ENCODE measurements around the gene THBS3.
"Not testable (repeated sequence)": the region's sequence is repeated elsewhere in the genome, so short reads cannot be mapped to it uniquely, and the experiment has no call there.

THBS3 gene

GRCh38 chr1:155250633-155251449, 43.1 kb upstream of the THBS3 start:
- FAIRE-seq, result peak; percentile 94
- no peak for TF ChIP-seq TAF1 (IDR thresholded peaks at IDR 0.05; ENCODE audit: low read depth, low read length)
- peak; percentile 48; the same call in 1 of the 2 replicates for TF ChIP-seq POU2F2 (IDR thresholded peaks at IDR 0.05; ENCODE audit: low read depth, low read length)
- TF ChIP-seq POLR2AphosphoS5 (IDR thresholded peaks at IDR 0.05; ENCODE audit: low read depth, low read length), result no peak
- peak; percentile 96 for TF ChIP-seq SPI1 (IDR thresholded peaks at IDR 0.05; ENCODE audit: low read depth, low read length)
- DNase-seq (ENCODE audit: insufficient read length, low spot score), result peak; percentile 98

- TF ChIP-seq POLR2A (IDR thresholded peaks at IDR 0.05; ENCODE audit: low read depth, low read length) (no peak), SPI1 (IDR thresholded peaks at IDR 0.05; ENCODE audit: low read depth, low read length) (no peak), POU2F2 (IDR thresholded peaks at IDR 0.05; ENCODE audit: low read depth, low read length) (no peak), TAF1 (IDR thresholded peaks at IDR 0.05; ENCODE audit: low read depth, low read length) (no peak), POLR2AphosphoS5 (IDR thresholded peaks at IDR 0.05; ENCODE audit: low read depth, low read length) (no peak), PAX5 (IDR thresholded peaks at IDR 0.05; ENCODE audit: insufficient read depth, low read length, severe bottlenecking) (no peak)
- DNase-seq (ENCODE audit: insufficient read length, low spot score) (no peak), FAIRE-seq (no peak)
Observed at GRCh38 chr1:155250246-155250632, 42.5 kb upstream of the THBS3 start.

GRCh38 chr1:155247667-155248553, 40.2 kb upstream of the THBS3 start:
- FAIRE-seq (no peak), DNase-seq (ENCODE audit: insufficient read length, low spot score) (no peak)
- TF ChIP-seq POLR2AphosphoS5 (IDR thresholded peaks at IDR 0.05; ENCODE audit: low read depth, low read length) (no peak), SPI1 (IDR thresholded peaks at IDR 0.05; ENCODE audit: low read depth, low read length) (no peak), POLR2A (IDR thresholded peaks at IDR 0.05; ENCODE audit: low read depth, low read length) (no peak), POU2F2 (IDR thresholded peaks at IDR 0.05; ENCODE audit: low read depth, low read length) (no peak)

- not testable (repeated sequence) for DNase-seq (ENCODE audit: insufficient read length, low spot score); FAIRE-seq
Observed at GRCh38 chr1:155246796-155247195, 39.1 kb upstream of the THBS3 start.

- TF ChIP-seq POU2F2 (IDR thresholded peaks at IDR 0.05; ENCODE audit: low read depth, low read length), result 0 out of 2 replicates have a peak, but pooled peaks have one; percentile 24
- no peak for TF ChIP-seq PAX5 (IDR thresholded peaks at IDR 0.05; ENCODE audit: insufficient read depth, low read length, severe bottlenecking)
- no peak for TF ChIP-seq SPI1 (IDR thresholded peaks at IDR 0.05; ENCODE audit: low read depth, low read length)
- TF ChIP-seq TAF1 (IDR thresholded peaks at IDR 0.05; ENCODE audit: low read depth, low read length), result no peak
- no peak for TF ChIP-seq POLR2A (IDR thresholded peaks at IDR 0.05; ENCODE audit: low read depth, low read length)
- TF ChIP-seq POLR2AphosphoS5 (IDR thresholded peaks at IDR 0.05; ENCODE audit: low read depth, low read length), result no peak
- DNase-seq (ENCODE audit: insufficient read length, low spot score) (no peak), FAIRE-seq (no peak)
Observed at GRCh38 chr1:155245163-155245524, 37.4 kb upstream of the THBS3 start.

- FAIRE-seq (peak; percentile 31), DNase-seq (ENCODE audit: insufficient read length, low spot score) (peak; percentile 91)
- TF ChIP-seq TAF1 (IDR thresholded peaks at IDR 0.05; ENCODE audit: low read depth, low read length), result peak; percentile 80; the same call in 1 of the 2 replicates
- TF ChIP-seq POLR2AphosphoS5 (IDR thresholded peaks at IDR 0.05; ENCODE audit: low read depth, low read length), result peak; percentile 94
- peak; percentile 93 for TF ChIP-seq POU2F2 (IDR thresholded peaks at IDR 0.05; ENCODE audit: low read depth, low read length)
- TF ChIP-seq POLR2A (IDR thresholded peaks at IDR 0.05; ENCODE audit: low read depth, low read length), result peak; percentile 92
- peak; percentile 99 for TF ChIP-seq PAX5 (IDR thresholded peaks at IDR 0.05; ENCODE audit: insufficient read depth, low read length, severe bottlenecking)
- TF ChIP-seq SPI1 (IDR thresholded peaks at IDR 0.05; ENCODE audit: low read depth, low read length), result no peak
Observed at GRCh38 chr1:155244368-155245162, 36.9 kb upstream of the THBS3 start.

- DNase-seq (ENCODE audit: insufficient read length, low spot score) (no peak), FAIRE-seq (no peak)
- TF ChIP-seq SPI1 (IDR thresholded peaks at IDR 0.05; ENCODE audit: low read depth, low read length) (no peak), POLR2A (IDR thresholded peaks at IDR 0.05; ENCODE audit: low read depth, low read length) (no peak), POLR2AphosphoS5 (IDR thresholded peaks at IDR 0.05; ENCODE audit: low read depth, low read length) (no peak), POU2F2 (IDR thresholded peaks at IDR 0.05; ENCODE audit: low read depth, low read length) (no peak), PAX5 (IDR thresholded peaks at IDR 0.05; ENCODE audit: insufficient read depth, low read length, severe bottlenecking) (no peak), TAF1 (IDR thresholded peaks at IDR 0.05; ENCODE audit: low read depth, low read length) (no peak)
Observed at GRCh38 chr1:155242805-155243358, 35.2 kb upstream of the THBS3 start.

GRCh38 chr1:155241841-155242264, 34.2 kb upstream of the THBS3 start:
- DNase-seq (ENCODE audit: insufficient read length, low spot score) (no peak), FAIRE-seq (no peak)
- TF ChIP-seq POLR2AphosphoS5 (IDR thresholded peaks at IDR 0.05; ENCODE audit: low read depth, low read length), result no peak
- TF ChIP-seq SPI1 (IDR thresholded peaks at IDR 0.05; ENCODE audit: low read depth, low read length), result no peak
- TF ChIP-seq POLR2A (IDR thresholded peaks at IDR 0.05; ENCODE audit: low read depth, low read length), result no peak
- TF ChIP-seq PAX5 (IDR thresholded peaks at IDR 0.05; ENCODE audit: insufficient read depth, low read length, severe bottlenecking), result no peak
- TF ChIP-seq TAF1 (IDR thresholded peaks at IDR 0.05; ENCODE audit: low read depth, low read length), result no peak
- TF ChIP-seq POU2F2 (IDR thresholded peaks at IDR 0.05; ENCODE audit: low read depth, low read length), result no peak

Measured in GM12891 (cell line).